Skeletal muscle tissue (tissue), 5 donors: ENCODE data around the gene NBPF20. TPM values are rescaled to one million over a fixed set of nuclear protein-coding genes. Genes with fewer than 3 reads are reported as not detected.
A peak's percentile ranks its signal among the peaks of the same experiment; 100 is the strongest.
"Not testable (repeated sequence)": the region's sequence is repeated elsewhere in the genome, so short reads cannot be mapped to it uniquely, and the experiment has no call there.

Experiments
- H3K27ac ChIP-seq: one replicate; pipeline ENCODE4 v1.7.0; 2013; ENCODE audit warnings: mild to moderate bottlenecking, low read depth, low read length, inconsistent platforms
- H3K27me3 ChIP-seq, 3 donors: one replicate each; pipeline ENCODE4 v1.7.0; 2013; ENCODE audit warnings: low read length in 3 of 3; ENCODE audit not compliant: control insufficient read depth in 3 of 3, insufficient read depth in 3 of 3
- H3K36me3 ChIP-seq, 3 donors: one replicate each; pipeline ENCODE4 v1.7.0; 2013; ENCODE audit warnings: low read length in 3 of 3; ENCODE audit not compliant: control insufficient read depth in 3 of 3, insufficient read depth in 3 of 3
- H3K4me1 ChIP-seq, 3 donors: one replicate each; pipeline ENCODE4 v1.7.0; 2013; ENCODE audit warnings: low read length in 3 of 3, mild to moderate bottlenecking in 3 of 3; ENCODE audit not compliant: control insufficient read depth in 3 of 3, insufficient read depth in 3 of 3
- H3K4me3 ChIP-seq, 3 donors: one replicate each; pipeline ENCODE4 v1.7.0; 2013; ENCODE audit warnings: low read length in 3 of 3
- H3K9ac ChIP-seq, 3 donors: one replicate each; pipeline ENCODE4 v1.7.0; 2013; ENCODE audit warnings: low read length in 3 of 3, mild to moderate bottlenecking in 3 of 3, moderate library complexity in 2 of 3, low read depth in 1 of 3
- H3K9me3 ChIP-seq, 3 donors: one replicate each; pipeline ENCODE4 v1.7.0; 2013; ENCODE audit warnings: low read length in 3 of 3; ENCODE audit not compliant: control insufficient read depth in 3 of 3
- small RNA-seq: library from RNA; depleted of rRNA; stranded (forward); fragments of <200 nt; gene quantifications from one replicate; pipeline ENCODE3, GENCODE V24; 2014
- total RNA-seq: library from RNA; depleted of rRNA; stranded (reverse); fragments of >200 nt; gene quantifications from one replicate; pipeline ENCODE4 v1.2.3, GENCODE V29; 2014
- donor health status: Osteomylitis.

Gene NBPF20
- total RNA-seq, 1 donor from 2014 or later = 3.7 TPM

DNA sequence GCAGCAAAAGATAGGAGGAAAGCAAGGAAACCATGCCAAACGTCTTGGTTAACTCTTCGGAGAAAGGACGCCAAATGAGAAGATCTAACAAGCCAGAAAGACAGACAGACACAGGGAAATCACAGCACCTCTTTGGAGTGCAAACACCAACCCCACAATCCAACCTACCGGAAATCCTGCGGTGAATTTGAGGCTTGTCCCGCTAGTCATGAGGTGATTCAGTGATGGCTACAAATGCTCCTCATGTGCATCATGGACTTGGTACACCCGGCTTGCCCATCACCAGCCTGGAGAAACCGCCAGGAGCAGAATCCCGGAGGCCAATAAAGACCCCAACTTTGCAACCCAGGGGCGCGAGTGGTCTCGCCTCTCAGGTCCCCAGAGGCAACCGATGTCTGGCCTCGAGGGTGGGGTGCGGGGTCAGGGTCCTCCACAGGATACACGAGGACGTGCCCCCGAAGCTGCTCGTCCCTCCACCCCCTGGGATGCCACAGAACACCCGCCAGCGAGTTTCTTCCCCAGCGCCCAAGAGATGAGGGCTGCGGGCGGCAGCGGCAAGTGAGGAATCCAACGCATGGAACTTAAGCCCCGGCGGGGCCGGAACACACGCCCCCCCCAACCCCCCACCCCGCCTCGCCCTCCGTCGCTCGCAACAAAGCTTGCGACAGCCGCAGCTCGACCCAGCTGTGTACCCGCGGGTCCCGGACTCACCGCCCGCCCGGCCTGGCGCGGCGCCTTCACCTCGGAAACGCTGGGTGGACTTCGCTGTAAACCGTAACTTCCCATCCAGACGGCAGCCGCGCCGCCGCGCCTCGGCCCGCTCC lies 579 bp downstream of the NBPF20 start:
- H3K36me3 ChIP-seq, H3K27ac ChIP-seq, H3K9me3 ChIP-seq, H3K4me1 ChIP-seq: not testable (repeated sequence)
- Histone ChIP-seq H3K27me3 (peaks cover 8 to 12% (median 8%) of the 10 kb centered on the region in 3 donors), H3K4me3 (peak overlapping the region; percentile 65 to 77 (median 76)), H3K9ac (peak overlapping the region in 2 of 3 donors; percentile 70 to 73)

GRCh38 chr1:145415149-145415548 lies 10.3 kb downstream of the NBPF20 start:
- not testable (repeated sequence) for H3K4me3 ChIP-seq, H3K4me1 ChIP-seq, H3K27me3 ChIP-seq, H3K27ac ChIP-seq, H3K9ac ChIP-seq, H3K36me3 ChIP-seq, H3K9me3 ChIP-seq

- not testable (repeated sequence) for H3K9ac ChIP-seq, H3K27me3 ChIP-seq, H3K4me1 ChIP-seq, H3K36me3 ChIP-seq, H3K4me3 ChIP-seq, H3K9me3 ChIP-seq, H3K27ac ChIP-seq
Measured at GRCh38 chr1:145407266-145407665, 18.1 kb downstream of the NBPF20 start.

DNA sequence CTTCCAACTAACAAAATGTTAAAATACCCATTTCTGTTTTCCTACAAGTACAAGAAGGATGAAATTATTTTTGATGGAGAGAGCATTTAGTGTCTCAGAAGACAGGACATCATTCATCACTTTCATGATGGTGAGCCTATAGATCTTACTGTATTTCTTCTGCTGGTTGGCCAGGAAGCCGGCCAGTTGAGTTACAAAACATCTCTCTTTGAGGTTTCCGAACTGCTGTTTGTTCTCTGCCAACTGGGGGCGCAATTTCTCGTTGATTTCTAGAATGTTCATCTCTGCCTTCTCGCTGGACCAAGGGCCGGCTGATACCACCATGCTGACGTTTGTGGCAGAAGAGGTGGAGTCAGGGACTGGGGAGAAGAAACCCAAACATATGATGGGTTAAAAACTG lies 20.5 kb downstream of the NBPF20 start:
- H3K27ac ChIP-seq, H3K9me3 ChIP-seq, H3K9ac ChIP-seq, H3K27me3 ChIP-seq, H3K36me3 ChIP-seq, H3K4me1 ChIP-seq, H3K4me3 ChIP-seq: not testable (repeated sequence)

- H3K36me3 ChIP-seq, H3K27ac ChIP-seq, H3K9me3 ChIP-seq, H3K4me1 ChIP-seq, H3K4me3 ChIP-seq, H3K27me3 ChIP-seq, H3K9ac ChIP-seq: not testable (repeated sequence)
Measured at GRCh38 chr1:145400701-145401100, 24.7 kb downstream of the NBPF20 start.

Small RNA genes lying within 50 kb of the gene (small RNA-seq; reads per million reads assigned to genes)
- 0.63 reads per million, percentile 68 among the genes with 10 or more reads in this experiment for gene RF00003

Other genes starting within 250 kb of the NBPF20 start
- gene PPIAL4D, start 183.4 kb downstream of the NBPF20 start, total RNA-seq = not detected
- 24.5 TPM for gene GPR89A, start 182.4 kb upstream of the NBPF20 start, total RNA-seq